Right ventricle myocardium inferior (tissue), 1 donor: ENCODE measurements around the gene KRTAP5-5. TPM values are rescaled to one million over a fixed set of nuclear protein-coding genes. Genes with fewer than 3 reads are reported as not detected.
"Not testable (repeated sequence)": the region's sequence is repeated elsewhere in the genome, so short reads cannot be mapped to it uniquely, and the experiment has no call there.

Source experiments
- ATAC-seq: fragments of 200-7000 bp; cut with Tn5 transposase; one replicate; pipeline ENCODE4 v1.9.1; 2020; ENCODE audit warnings: mild to moderate bottlenecking, moderate library complexity
- DNase-seq: peaks from one replicate; pipeline ENCODE4 v3.0.0; 2021; ENCODE audit errors: missing footprints
- intact Hi-C: fragments of 100-400 bp; cut with DNase I; formaldehyde crosslinking; loops from one replicate; pipeline ENCODE4 v1.11.0; 2022
- total RNA-seq: library from RNA; stranded (reverse); fragmentation: NEBNext Ultra II Directional; extraction: Animal tissue kit (Norgen Biotek cat#: 25700); gene quantifications from one replicate; pipeline ENCODE4 v1.2.1, GENCODE V29; 2021
- donor health status: DM: no; HTN: yes; CAD: no; lungs with severe emphysema.

KRTAP5-5 gene
- total RNA-seq, 1 donor from 2014 or later: not detected

- no peak for ATAC-seq
- no peak for DNase-seq
Observed at GRCh38 chr11:1604181-1604580, 25.4 kb upstream of the KRTAP5-5 start.

DNA sequence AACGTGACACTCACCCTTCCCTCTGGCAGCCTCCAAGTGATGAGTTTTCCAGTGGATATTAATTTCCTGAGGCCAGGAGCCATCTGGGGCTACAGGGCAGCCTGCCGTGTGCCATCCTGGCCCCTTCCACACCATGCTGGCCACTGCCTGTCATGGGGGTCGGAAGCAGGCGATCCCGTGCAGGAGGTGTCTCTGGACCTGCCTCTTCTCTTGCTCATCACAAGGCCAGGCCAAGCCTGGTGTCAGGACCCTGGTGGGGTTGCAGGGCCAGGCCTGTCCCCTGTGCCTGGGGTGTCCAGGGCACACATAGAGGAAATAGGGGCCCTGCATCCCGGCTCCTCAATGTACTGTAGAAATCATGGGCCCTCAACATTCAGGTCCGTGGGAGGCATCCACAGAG is 24.9 kb upstream of the KRTAP5-5 start:
- intact Hi-C loops: no loop called here
- ATAC-seq (no peak), DNase-seq (no peak)

More at GRCh38 chr11:1604181-1604580, 25.4 kb upstream of the KRTAP5-5 start:
- intact Hi-C loops: no loop called here

DNA sequence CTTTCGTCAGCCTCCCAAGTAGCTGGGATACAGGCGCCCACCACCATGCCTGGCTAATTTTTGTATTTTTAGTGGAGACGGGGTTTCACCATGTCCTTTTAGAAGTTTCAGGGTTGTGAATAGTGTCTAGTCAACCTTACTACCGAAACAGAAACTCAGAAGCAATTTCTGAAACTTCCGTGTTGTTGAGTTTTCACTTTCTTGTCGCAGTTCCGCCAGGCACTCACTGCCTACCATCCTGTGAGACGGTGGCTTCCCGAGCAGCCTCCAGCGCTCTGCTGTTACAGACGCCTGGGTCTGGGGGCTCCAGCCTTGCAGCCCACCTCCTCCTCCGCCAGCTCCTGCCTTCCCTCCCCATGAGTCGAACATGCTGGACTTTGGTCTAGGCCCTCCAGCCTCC is 23.7 kb upstream of the KRTAP5-5 start:
- DNase-seq, intact Hi-C loops: not testable (repeated sequence)

GRCh38 chr11:1607156-1607845 is 22.3 kb upstream of the KRTAP5-5 start:
- intact Hi-C loops, ATAC-seq, DNase-seq: not testable (repeated sequence)

More for the DNA sequence above, 23.7 kb upstream of the KRTAP5-5 start:
- ATAC-seq: not testable (repeated sequence)

- intact Hi-C loops, ATAC-seq, DNase-seq: not testable (repeated sequence)
Observed at GRCh38 chr11:1607901-1608300, 21.7 kb upstream of the KRTAP5-5 start.

- DNase-seq: no peak
- intact Hi-C loops: no loop called here
- ATAC-seq: no peak
Observed at GRCh38 chr11:1608363-1608762, 21.2 kb upstream of the KRTAP5-5 start, which contains the start of gene KRTAP5-3. TSS of gene KRTAP5-3 (minus strand) at chr11:1608463. CDS start at chr11:1608385, 78 bp downstream.

GRCh38 chr11:1618231-1618630 is 11.3 kb upstream of the KRTAP5-5 start:
- intact Hi-C loops: no loop called here
- DNase-seq: no peak
- no peak for ATAC-seq

DNA sequence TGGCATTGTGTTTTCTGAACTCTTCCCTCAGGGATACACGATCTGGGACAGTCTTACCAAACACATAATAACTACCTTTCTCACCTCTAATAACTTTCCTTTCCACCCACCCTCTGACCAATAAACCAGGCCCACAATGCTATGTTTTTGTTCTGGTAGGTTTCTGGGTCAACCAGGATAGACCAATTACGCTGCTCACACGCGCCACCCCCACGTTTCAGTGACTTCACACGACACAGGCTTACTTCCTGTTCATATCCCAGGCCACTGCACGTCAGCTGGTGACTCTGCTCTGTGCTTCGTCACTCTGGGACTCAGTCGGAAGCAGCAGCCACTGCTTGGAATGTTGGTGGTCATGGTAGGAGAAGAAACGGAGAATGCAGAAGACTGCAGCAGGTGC is 10.1 kb upstream of the KRTAP5-5 start:
- intact Hi-C loops: no loop called here
- ATAC-seq (no peak), DNase-seq (no peak)

DNA sequence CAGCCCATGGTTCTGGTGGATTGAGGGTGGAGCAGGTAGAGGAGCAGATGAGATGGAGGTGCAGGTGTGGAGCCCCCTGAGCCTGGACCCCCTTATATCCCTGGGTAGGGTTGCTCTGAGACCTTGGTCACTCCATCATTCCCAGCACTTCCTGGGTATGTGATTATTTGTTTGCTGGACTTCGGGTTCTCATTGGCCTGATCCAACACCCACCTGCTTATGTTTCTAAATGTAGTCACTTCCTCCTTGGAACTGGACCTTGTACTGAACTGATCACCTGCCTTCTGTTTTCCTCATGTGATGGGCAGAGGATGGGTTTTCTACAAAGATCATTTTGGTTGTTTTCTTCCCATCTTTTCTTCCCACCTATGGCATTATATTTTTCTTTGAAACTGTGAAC is 7.5 kb upstream of the KRTAP5-5 start, which contains the start of gene KRTAP5-4:
KRTAP5-4 (minus strand) TSS at position 53 of the 400 bp plus-strand sequence; CDS start at position 8, 45 bp downstream.
- ATAC-seq: no peak
- DNase-seq: no peak
- intact Hi-C loops: no loop called here

DNA sequence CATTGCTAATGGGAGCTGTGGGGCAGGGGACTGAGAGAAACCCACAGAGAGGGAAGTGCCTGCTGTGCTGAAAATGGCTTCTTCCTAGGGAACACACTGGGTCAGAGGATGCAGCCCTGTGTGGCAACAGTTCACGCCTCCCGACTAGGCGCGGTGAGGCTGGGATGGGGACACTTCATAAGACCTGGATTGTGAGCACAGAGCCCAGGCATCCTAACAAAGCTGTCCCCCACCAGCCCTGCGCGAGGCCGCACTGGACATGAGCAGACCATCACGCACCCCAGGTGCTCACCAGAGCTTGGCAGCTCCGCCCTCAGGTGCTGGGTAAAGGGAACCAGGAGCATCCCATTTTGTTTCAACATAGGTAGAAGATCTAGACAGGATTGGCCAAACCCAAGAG is 5.9 kb upstream of the KRTAP5-5 start:
- intact Hi-C loops: no loop called here
- peak; percentile 33 for DNase-seq
- ATAC-seq: no peak

- intact Hi-C loops: no loop called here
- DNase-seq (peak; percentile 26), ATAC-seq (no peak)
Observed at GRCh38 chr11:1624621-1625020, 5.0 kb upstream of the KRTAP5-5 start.

GRCh38 chr11:1625541-1625940 is 4.0 kb upstream of the KRTAP5-5 start:
- intact Hi-C loops: no loop called here
- ATAC-seq (no peak), DNase-seq (peak; percentile 46)

- ATAC-seq: peak; percentile 79
- peak; percentile 76 for DNase-seq
- intact Hi-C loops: loop anchor here (1.0 to 2.0 kb wide), 2 partner anchors 34 to 82 kb away; no protein-coding TSS in a partner anchor
Observed at GRCh38 chr11:1628506-1629325, 859 bp upstream of the KRTAP5-5 start.

- DNase-seq: no peak
- no peak for ATAC-seq
- intact Hi-C loops: no loop called here
Observed at GRCh38 chr11:1630271-1630670, 696 bp downstream of the KRTAP5-5 start.

DNA sequence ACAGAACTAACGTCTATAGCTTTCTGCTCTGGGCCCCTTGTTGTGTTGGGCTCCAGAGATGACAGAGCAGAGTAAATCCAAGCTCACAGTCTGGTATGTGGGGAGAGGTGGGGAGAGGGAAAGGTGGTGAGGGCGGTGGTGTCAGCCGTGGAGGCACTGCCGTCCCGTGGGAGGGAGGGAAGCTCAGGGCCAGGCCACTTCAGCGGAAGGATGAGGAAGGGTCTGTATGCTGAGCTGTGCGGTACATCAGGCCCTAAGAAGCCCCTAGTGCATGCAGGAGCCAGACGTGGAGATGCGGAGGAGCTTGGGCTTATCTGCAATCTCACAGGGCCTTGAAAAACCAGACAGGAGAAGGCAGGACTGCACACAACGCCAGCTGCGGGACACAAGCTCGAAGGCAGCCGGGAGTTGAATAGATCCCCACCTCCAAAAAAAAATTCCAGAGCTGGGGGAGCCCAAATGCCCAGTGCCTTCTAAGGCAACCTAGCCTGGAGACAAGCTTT is 1.5 kb downstream of the KRTAP5-5 start:
- no peak for ATAC-seq
- peak; percentile 33 for DNase-seq
- intact Hi-C loops: no loop called here

DNA sequence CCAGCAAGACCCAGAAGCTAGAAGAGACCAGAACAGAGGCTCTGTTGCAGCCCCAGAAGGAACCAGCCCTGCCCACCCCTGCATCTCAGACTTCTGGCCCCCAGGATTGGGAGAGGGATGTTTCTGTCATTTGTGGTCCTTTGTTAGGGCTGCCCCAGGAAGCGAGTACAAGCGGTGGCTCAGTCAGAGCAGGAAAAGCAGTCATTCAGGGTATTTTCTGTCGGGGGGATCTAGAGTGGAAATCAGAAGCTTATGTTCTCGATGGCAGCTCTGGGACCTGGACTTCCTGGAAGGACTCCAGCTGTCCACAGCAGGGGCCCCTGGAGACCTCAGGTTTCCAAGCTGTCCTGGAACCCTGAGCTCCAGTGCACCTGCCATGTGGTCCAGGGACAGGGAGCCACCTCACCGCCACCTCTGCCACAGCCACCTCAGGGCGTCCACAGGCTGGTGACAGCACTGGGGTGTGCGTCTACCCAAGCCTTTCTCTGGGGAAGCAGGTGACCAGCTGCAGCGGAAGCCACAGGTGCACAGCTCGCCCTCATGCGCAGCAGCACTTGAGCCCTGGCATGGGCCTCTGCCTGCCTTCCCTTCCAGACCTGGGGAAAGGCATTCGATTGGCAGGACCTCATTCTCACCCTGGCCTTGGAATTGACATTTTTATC is 2.6 kb downstream of the KRTAP5-5 start:
- intact Hi-C loops: no loop called here
- DNase-seq (no peak), ATAC-seq (no peak)

DNA sequence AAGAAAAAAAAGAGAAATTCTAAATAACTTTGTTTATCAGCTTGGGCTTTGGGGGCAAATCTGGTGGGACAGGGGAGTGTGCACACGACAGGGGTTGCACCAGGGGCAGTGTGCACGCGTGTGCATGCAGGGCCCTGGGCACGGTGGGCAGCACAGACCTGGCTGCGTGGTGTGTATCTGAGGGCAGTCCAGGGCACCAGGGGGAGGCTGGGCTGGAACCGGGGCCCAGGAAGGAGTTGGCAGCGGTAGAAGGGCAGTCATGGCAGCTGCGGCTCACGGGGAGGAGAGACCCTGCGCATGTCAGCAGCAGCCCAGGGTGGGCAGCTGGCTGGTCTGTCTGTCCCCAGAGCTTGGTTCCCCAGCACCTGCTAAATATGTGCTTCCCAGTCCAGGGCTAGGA is 4.3 kb downstream of the KRTAP5-5 start:
- ATAC-seq (no peak), DNase-seq (no peak)
- intact Hi-C loops: no loop called here

DNA sequence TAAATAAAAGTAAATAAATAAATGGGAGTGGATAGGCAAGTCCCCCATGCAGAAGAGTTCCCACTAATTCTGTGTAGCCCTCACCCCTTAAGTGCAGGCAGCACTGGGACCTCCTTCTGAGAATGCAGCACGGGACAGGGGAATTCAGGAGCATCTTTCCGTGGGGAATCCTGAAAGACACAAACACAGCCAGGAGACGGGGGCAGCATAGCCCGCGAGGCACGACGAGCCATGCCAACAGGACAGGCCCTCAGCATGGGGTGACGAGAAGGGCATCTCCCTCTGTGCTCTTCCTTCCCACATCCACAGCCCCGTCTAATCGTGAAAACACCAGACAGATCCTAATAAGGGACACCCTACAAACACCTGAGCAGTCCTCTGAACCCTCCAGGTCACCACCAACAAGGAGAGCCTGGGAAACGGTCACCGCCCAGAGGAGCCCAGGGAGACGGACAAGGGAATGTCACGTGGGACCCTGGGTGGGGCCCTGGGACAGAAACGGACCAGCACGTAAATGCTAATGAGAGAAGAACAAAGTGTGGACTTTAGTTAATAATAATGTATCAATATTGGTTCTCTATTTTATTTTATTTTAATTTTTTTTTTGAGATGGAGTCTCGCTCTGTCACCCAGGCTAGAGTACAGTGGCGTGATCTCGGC is 6.8 kb downstream of the KRTAP5-5 start:
- no peak for DNase-seq
- intact Hi-C loops: no loop called here
- ATAC-seq: no peak

GRCh38 chr11:1637628-1638027 is 8.1 kb downstream of the KRTAP5-5 start:
- ATAC-seq (no peak), DNase-seq (no peak)
- intact Hi-C loops: no loop called here
